GM11168 (cell line): ENCODE measurements around the gene ZMIZ1.

Experiments
- in situ Hi-C: fragments of 300-500 bp; cut with MboI; formaldehyde crosslinking; loops from one replicate; pipeline ENCODE4 v1.12.0; 2022; ENCODE audit warnings: low sequenced_read_pairs; ENCODE audit not compliant: unreplicated experiment

Gene ZMIZ1

GRCh38 chr10:79209831-79210230 lies 141.1 kb downstream of the ZMIZ1 start:
- in situ Hi-C loops = no loop called here

- in situ Hi-C loops = no loop called here
Observed at GRCh38 chr10:79210672-79211071, 141.9 kb downstream of the ZMIZ1 start.

GRCh38 chr10:79211616-79212015 lies 142.8 kb downstream of the ZMIZ1 start:
- in situ Hi-C loops = no loop called here

- in situ Hi-C loops = no loop called here
Observed at GRCh38 chr10:79215531-79215930, 146.8 kb downstream of the ZMIZ1 start.

- in situ Hi-C loops = no loop called here
Observed at GRCh38 chr10:79219322-79219957, 150.7 kb downstream of the ZMIZ1 start.

- in situ Hi-C loops = no loop called here
Observed at GRCh38 chr10:79220307-79220706, 151.5 kb downstream of the ZMIZ1 start.

- in situ Hi-C loops = no loop called here
Observed at GRCh38 chr10:79221110-79222051, 152.6 kb downstream of the ZMIZ1 start.

GRCh38 chr10:79222186-79222585 lies 153.4 kb downstream of the ZMIZ1 start:
- in situ Hi-C loops = no loop called here

- in situ Hi-C loops = no loop called here
Observed at GRCh38 chr10:79223091-79224048, 154.6 kb downstream of the ZMIZ1 start.

- in situ Hi-C loops = no loop called here
Observed at GRCh38 chr10:79224263-79224949, 155.6 kb downstream of the ZMIZ1 start.

GRCh38 chr10:79224992-79225391 lies 156.2 kb downstream of the ZMIZ1 start:
- in situ Hi-C loops = no loop called here

- in situ Hi-C loops = no loop called here
Observed at GRCh38 chr10:79226391-79227245, 157.9 kb downstream of the ZMIZ1 start.

GRCh38 chr10:79229071-79229541 lies 160.3 kb downstream of the ZMIZ1 start:
- in situ Hi-C loops = no loop called here

- in situ Hi-C loops = no loop called here
Observed at GRCh38 chr10:79229830-79230327, 161.1 kb downstream of the ZMIZ1 start.

- in situ Hi-C loops = no loop called here
Observed at GRCh38 chr10:79230328-79230830, 161.6 kb downstream of the ZMIZ1 start.

- in situ Hi-C loops = no loop called here
Observed at GRCh38 chr10:79230850-79231249, 162.1 kb downstream of the ZMIZ1 start.

GRCh38 chr10:79231908-79232307 lies 163.1 kb downstream of the ZMIZ1 start:
- in situ Hi-C loops = no loop called here

GRCh38 chr10:79232864-79233263 lies 164.1 kb downstream of the ZMIZ1 start:
- in situ Hi-C loops = no loop called here
